Duodenal mucosa (tissue), 2 donors: ENCODE measurements around the gene MACROD1.

ENCODE experiments used
- H3K27ac ChIP-seq: one replicate; pipeline ENCODE4 v1.7.0; 2013; ENCODE audit warnings: low read depth, low read length
- H3K27me3 ChIP-seq, 2 donors: one replicate each; pipeline ENCODE4 v1.7.0; 2013; ENCODE audit warnings: low read length in 2 of 2, control low read depth in 1 of 2; ENCODE audit not compliant: insufficient read depth in 2 of 2, control insufficient read depth in 1 of 2
- H3K36me3 ChIP-seq, 2 donors: one replicate each; pipeline ENCODE4 v1.7.0; 2013; ENCODE audit warnings: low read length in 2 of 2, control low read depth in 1 of 2; ENCODE audit not compliant: insufficient read depth in 2 of 2, control insufficient read depth in 1 of 2
- H3K4me1 ChIP-seq, 2 donors: one replicate each; pipeline ENCODE4 v1.7.0; 2013; ENCODE audit warnings: low read length in 2 of 2, control low read depth in 1 of 2; ENCODE audit not compliant: insufficient read depth in 2 of 2, control insufficient read depth in 1 of 2
- H3K4me3 ChIP-seq, 2 donors: one replicate each; pipeline ENCODE4 v1.7.0; 2013; ENCODE audit warnings: low read length in 2 of 2, low read depth in 1 of 2
- H3K9ac ChIP-seq, 2 donors: one replicate each; pipeline ENCODE4 v1.7.0; 2013; ENCODE audit warnings: low read length in 2 of 2, low read depth in 1 of 2
- H3K9me3 ChIP-seq, 2 donors: one replicate each; pipeline ENCODE4 v1.7.0; 2013; ENCODE audit warnings: low read length in 2 of 2, control low read depth in 1 of 2; ENCODE audit not compliant: control insufficient read depth in 1 of 2

MACROD1 gene

DNA sequence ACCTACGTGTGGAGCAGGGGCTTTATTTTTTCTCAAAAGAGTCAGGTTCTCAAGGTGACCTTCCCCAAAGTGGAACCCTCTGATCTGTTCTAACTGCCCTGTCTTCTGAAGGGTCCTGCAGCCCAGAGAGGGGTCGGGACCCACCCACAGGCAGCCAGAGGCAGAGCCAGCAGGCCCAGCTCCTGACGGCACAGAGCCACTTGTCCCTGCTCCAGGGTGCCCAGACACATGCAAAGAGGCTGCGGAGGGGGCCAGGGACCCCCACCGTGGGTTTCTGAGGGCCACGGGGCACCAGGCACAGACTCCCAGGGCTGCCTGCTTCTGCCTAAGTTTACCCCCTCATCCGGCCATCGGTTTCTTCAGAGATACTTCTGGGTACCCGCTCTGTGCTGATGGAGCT is 93.0 kb downstream of the MACROD1 start:
- Histone ChIP-seq H3K36me3 (no peaks in the 10 kb centered on the region), H3K9ac (no peak overlapping the region), H3K27ac (no peak overlapping the region), H3K4me3 (no peak overlapping the region), H3K4me1 (no peaks in the 10 kb centered on the region), H3K27me3 (no peaks in the 10 kb centered on the region), H3K9me3 (no peaks in the 10 kb centered on the region)

- Histone ChIP-seq H3K4me3 (no peak overlapping the region), H3K36me3 (no peaks in the 10 kb centered on the region), H3K27me3 (no peaks in the 10 kb centered on the region), H3K4me1 (no peaks in the 10 kb centered on the region), H3K9ac (no peak overlapping the region), H3K27ac (no peak overlapping the region), H3K9me3 (no peaks in the 10 kb centered on the region)
These were observed 93.5 kb downstream of the MACROD1 start for GRCh38 chr11:64072403-64072802.

- Histone ChIP-seq H3K36me3 (no peaks in the 10 kb centered on the region), H3K9ac (no peak overlapping the region)
These were observed 94.1 kb downstream of the MACROD1 start for GRCh38 chr11:64071849-64072248.

DNA sequence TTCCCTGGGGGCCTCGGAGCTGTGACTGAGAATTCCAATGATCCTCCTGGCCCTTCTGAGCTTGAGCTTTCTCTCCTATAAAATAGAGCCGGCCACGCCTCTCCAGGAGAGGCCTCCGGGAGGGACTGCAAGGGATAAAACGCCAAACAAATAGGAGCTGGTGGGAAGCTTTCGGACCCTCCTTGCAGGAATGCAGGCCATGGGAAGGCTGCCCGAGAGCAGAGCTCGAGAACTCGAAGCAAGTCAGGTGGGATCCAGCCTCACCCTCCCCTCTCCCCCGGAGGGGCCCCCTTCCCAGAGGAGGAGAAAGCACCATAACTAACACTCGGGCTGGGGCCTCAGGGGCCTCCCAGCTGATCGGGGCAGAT is 95.6 kb downstream of the MACROD1 start:
- H3K4me1 ChIP-seq, result no peaks in the 10 kb centered on the region
- H3K4me3 ChIP-seq, result no peak overlapping the region
- no peaks in the 10 kb centered on the region for H3K27me3 ChIP-seq
- H3K27ac ChIP-seq, result no peak overlapping the region
- H3K36me3 ChIP-seq, result no peaks in the 10 kb centered on the region
- H3K9me3 ChIP-seq, result no peaks in the 10 kb centered on the region
- H3K9ac ChIP-seq, result no peak overlapping the region

More at GRCh38 chr11:64071849-64072248, 94.1 kb downstream of the MACROD1 start:
- Histone ChIP-seq H3K4me3 (no peak overlapping the region), H3K9me3 (no peaks in the 10 kb centered on the region), H3K27me3 (no peaks in the 10 kb centered on the region), H3K4me1 (no peaks in the 10 kb centered on the region), H3K27ac (no peak overlapping the region)

DNA sequence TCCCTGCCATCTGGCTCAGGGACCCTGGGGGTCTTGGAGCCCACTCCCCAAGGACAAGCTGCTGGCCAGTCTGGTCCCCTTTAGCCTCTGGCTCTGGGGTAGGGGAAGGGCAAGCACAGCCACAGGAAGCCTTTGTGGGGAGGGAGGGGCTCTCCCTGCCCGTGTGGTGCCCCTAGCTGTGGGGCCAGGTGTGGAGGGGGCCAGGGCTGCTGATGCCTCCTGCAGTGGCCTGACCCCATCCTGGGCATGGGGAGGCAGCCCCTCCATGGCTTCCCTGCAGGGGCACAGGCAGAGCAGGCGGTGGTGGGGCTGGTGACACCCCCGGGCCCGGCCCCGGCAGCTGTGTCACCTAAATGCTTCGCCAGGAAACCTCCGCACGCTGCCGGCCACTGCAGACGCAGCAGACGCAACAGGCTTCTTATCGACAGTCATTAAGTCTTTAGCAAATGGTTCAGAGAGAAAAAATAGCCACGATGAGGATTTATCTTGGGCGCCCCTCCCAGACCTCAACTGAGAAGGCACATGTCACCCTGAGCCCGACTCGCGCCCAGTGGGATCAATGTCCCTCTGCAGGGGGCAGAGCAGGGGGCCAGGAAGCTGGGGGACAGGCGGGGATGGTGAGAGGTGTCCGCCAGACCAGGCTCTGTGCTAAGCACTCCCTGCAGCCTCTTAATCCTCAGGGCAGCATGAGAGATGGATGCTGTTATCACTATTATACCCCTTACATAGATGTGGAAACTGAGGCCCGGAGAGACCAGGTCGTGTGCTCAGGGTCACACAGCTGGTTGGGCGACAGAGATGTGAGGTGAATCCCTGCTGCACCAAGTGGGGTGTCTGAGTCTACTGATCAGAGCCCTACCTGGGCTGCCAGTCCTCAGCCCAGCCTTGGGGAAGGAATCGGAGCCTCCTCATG is 96.3 kb downstream of the MACROD1 start:
- Histone ChIP-seq H3K36me3 (no peaks in the 10 kb centered on the region), H3K9ac (no peak overlapping the region), H3K4me3 (no peak overlapping the region), H3K27ac (no peak overlapping the region), H3K9me3 (no peaks in the 10 kb centered on the region), H3K4me1 (no peaks in the 10 kb centered on the region), H3K27me3 (no peaks in the 10 kb centered on the region)

DNA sequence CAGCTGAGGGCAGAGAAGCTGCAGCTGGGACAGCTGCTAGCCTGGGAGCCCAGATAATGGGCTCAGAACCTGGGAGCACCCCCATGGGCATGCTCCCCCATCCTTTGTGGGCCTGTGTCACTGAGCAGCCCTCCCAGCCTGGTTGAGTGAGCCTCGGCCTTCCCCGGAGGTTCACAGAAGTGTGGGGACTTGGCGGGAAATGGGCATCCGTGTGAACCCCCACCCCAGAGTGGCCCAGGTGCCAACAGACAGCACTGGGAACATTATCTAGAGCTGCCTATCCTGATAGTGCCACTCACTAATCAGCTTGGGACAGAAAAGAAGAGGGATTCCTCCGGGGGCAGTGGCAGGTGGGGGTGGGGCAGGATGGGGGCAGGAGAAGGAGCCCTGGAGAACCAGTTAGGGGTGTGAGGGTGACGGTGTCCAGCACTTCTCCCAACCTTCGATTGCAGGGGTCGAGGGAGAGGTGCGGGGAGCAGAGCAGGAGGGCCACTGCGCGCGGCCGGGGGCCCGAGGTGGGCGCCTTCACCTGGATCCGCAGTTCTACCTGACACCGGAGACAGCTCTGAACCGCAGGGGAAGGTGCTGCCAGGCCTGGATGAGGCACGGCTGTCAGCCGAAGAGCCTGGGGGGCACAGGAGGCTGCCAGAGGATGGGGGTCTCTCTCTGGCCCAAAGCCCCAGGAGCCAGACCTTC is 97.1 kb downstream of the MACROD1 start:
- H3K27ac ChIP-seq, result no peak overlapping the region
- H3K27me3 ChIP-seq, result no peaks in the 10 kb centered on the region
- no peak overlapping the region for H3K9ac ChIP-seq
- H3K4me3 ChIP-seq, result no peak overlapping the region
- H3K4me1 ChIP-seq, result no peaks in the 10 kb centered on the region
- no peaks in the 10 kb centered on the region for H3K36me3 ChIP-seq
- no peaks in the 10 kb centered on the region for H3K9me3 ChIP-seq

DNA sequence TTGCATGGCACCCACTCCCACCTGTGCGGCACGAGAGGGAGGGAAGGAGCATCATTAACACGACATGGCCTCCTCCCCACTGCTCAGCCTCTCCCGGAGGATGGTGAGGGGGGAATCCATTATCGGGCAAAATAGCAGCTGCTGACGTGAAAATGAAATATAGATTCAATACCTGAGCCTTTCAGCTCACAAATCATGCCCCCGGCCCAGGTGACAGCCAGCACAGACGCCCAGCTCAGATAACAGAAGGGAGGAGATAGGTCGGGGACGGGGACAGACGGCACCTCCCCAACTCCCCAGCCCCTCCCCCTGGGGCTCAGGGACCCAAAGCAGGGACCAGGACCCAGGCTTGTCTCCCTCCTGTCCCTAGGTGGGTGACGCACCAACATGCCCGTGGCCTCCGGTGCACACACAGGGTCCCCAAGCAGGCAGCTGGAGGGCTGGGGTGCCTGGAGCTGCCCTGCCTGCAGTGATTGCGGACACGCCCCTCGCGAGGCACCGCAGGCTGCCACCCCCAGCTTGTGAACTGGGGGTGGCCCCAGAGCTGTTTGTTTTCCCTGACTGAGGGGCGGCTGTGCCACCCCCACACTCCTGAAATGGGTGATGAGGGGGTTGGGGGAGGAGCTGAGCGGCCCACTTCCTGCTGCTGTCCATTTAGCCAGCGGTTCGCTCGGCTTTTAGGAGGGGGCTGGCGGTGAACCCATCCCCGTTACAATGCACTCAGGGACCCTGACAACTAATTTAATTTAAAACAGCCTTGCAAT is 98.5 kb downstream of the MACROD1 start:
- H3K27ac ChIP-seq, result no peak overlapping the region
- no peaks in the 10 kb centered on the region for H3K36me3 ChIP-seq
- no peak overlapping the region for H3K9ac ChIP-seq
- peaks cover under 1 to 3% of the 10 kb centered on the region in 2 donors for H3K27me3 ChIP-seq
- H3K9me3 ChIP-seq, result no peaks in the 10 kb centered on the region
- no peaks in the 10 kb centered on the region for H3K4me1 ChIP-seq
- no peak overlapping the region for H3K4me3 ChIP-seq

DNA sequence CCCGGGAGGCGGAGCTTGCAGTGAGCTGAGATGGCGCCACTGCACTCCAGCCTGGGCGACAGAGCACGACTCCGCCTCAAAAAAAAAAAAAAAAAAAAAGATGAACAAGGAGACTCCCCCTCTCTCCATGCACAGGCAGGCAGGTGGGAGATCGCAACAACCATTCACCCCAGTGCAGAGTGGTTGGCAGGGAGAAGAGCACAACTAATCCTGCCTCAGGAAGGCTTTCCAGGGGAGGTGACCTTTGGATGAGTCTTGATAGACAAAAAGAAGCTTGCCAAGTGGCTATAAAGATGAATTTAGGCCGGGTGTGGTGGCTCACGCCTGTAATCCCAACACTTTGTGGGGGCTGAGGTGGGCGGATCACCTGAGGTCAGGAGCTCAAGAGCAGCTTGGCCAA is 100.2 kb downstream of the MACROD1 start:
- H3K27ac ChIP-seq, result no peak overlapping the region
- no peak overlapping the region for H3K4me3 ChIP-seq
- H3K9ac ChIP-seq, result no peak overlapping the region
- peaks cover 7 to 8% of the 10 kb centered on the region in 2 donors for H3K27me3 ChIP-seq
- H3K36me3 ChIP-seq, result no peaks in the 10 kb centered on the region
- peaks cover 6% of the 10 kb centered on the region in 2 donors for H3K4me1 ChIP-seq
- no peaks in the 10 kb centered on the region for H3K9me3 ChIP-seq

DNA sequence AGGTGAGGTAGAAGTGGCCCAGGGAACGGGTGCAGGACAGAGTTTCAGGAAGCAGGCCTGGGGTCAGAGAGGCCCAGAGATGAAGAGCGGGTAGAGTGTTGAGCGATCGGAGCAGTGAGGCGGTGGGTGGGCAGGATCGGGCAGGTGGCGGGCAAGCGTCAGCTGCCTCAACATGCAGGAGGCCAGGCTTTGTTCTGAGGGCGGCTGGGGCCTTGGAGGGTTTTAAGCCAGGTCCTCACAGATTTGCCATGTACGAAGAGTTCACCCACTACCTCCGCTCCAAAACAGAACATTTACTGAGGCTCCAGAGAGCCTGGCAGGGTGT is 100.8 kb downstream of the MACROD1 start:
- no peaks in the 10 kb centered on the region for H3K9me3 ChIP-seq
- H3K4me1 ChIP-seq, result peaks cover 6% of the 10 kb centered on the region in 2 donors
- no peaks in the 10 kb centered on the region for H3K36me3 ChIP-seq
- no peak overlapping the region for H3K4me3 ChIP-seq
- no peak overlapping the region for H3K27ac ChIP-seq
- H3K9ac ChIP-seq, result no peak overlapping the region
- peaks cover 7 to 8% of the 10 kb centered on the region in 2 donors for H3K27me3 ChIP-seq
